Measurements from ENCODE around the gene TPPP3.
"Not testable (repeated sequence)": the region's sequence is repeated elsewhere in the genome, so short reads cannot be mapped to it uniquely, and the experiment has no call there.

TPPP3 gene

DNA sequence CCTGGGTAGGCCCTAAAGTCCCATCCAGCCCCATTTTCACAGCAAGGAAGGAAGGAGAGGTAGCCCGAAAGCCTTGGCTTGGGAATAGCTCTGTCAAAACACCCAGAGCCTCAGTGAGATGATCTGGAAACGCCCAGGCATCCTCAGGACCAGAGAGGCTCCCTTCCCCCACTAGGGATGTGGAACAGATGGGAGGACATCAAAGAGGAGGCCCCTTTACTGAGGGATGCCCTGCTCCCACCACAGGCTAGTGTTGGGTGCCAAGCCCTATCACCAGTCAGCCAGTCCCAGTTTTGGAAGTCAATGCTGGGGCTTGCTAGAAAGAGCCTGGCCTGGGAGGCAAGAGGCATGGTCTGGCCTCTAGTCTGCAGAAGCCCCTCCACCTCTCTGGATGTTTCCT lies 4.7 kb downstream of the TPPP3 start:
- DNase-seq, result no peak

DNA sequence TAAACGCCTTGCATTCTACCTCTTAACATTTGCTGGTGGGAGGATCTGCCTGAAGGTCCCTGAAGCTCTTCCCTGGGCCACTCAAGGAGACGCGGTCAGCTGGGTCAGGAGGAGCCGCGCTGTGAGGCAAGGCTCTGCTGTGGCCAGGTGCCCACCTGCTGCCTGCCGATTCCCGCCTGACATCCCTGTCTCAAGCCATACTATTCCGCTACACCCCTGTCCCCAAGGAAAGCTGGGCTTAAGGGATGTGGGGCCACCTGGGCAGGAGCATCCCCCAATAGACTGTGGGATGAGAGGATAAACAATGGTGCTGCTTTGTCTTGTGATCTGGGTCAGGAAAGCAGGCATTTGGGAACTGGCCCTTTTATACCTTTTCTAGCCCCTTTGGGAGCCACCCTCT lies 5.1 kb downstream of the TPPP3 start:
- DNase-seq, result no peak

DNA sequence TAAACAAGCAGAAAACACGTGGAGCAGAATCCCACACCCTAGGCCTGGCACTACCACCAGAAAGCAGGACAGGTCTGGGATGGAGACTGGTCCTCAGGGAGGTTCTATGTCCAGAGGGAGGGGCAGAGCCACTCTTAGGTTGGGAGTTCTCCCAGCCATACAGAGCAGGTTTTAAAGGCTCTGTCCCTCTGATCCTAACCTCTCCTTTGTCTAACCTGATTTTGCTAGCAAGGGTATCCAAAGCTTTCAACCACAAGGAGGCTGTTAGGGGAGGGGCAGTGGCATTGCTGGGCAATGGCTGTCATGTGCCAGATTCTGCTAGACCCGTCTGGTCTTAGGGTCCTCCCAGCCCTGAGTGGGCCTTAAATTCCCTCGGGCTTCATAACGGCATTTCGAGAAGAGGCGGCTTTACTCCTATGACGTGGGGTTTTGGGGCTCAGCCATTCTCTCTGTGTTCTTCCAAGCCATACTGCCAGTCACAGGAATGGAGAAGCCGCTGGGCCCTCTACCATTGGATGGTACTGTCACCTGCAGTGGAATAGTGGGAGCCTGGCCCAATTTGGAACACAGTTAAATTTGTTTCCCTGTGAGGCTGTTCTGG lies 5.7 kb downstream of the TPPP3 start:
- no peak for DNase-seq

DNA sequence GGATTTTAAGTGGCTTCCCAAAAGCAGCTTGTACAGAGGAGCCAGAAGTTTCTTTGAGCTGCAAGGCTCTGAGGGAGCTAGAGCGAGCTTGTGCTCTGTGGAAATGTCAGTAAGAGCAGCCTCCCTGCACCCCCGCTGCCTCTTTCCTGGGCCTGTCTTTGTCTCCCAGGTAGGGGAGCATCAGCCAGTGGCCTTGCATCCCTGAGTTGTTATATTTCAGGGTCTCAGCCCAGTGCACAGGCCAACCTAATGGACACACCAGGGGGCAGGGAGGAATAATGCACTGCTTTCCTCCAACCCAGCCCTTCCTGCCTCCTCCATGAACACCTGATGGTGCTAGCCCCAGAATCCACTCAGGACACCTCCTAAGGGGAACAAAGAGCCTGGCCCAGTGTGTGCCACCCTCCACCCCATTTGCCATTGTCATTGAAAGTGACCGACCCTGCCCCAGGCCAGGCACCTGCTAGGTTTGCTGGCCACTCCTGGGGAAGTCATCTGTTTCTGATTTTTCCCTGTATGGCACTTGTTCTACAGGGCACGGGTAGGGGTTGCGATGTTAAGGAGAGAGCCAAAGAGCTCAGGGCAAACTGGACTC lies 6.3 kb downstream of the TPPP3 start:
- DNase-seq, result no peak

DNA sequence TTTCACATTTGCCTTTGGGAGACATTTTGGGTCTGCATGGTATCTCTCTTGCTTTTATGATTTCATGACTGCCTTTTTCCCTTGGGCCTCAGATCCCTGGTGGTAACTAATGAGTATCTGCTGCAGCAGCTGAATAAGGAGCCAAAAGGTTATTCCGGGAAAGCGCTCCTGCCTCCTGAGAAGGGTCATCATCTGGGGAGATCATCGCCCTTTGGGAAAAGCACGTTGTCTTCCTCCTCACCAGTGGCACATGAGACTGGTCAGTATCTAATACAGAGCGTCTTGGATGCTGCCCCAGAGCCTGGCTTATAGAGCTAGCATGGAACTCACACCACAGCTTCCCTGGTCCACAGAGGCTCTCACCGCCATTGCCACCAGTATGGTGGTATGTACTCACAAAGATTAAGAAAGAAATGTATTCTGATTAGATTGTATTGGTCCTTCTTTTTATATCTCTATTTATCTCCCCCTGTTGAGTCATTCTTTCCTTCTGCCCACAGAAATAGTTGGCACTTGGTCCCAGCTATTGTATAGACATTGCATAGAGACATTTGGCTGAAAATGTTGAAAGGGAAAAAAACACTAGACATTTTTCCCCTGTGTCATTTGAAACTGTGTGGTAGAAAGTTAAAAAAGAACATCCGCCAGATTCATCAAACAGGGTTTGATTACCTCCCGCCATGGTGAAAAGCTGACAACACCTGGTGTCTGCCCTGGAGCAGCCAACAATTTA lies 8.4 kb downstream of the TPPP3 start:
- DNase-seq, result no peak

DNA sequence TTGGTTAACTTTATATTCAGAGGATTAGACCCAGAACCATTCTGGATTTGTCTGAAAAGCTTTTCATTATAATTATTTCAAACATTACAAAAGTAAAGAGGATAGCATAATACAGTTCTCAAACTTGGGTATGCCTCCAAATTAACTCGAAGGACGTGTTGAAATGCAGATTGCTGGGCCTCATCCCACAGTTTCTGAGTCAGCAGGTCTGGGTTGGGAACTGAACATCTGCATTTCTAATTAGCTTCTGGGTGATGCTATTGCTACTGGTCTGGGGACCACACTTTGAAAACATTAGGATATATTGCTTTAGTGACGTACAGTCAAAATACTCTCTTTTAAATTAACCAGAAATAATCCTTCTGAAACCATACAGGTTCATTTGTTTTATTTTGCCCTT lies 10.0 kb downstream of the TPPP3 start:
- no peak for DNase-seq

DNA sequence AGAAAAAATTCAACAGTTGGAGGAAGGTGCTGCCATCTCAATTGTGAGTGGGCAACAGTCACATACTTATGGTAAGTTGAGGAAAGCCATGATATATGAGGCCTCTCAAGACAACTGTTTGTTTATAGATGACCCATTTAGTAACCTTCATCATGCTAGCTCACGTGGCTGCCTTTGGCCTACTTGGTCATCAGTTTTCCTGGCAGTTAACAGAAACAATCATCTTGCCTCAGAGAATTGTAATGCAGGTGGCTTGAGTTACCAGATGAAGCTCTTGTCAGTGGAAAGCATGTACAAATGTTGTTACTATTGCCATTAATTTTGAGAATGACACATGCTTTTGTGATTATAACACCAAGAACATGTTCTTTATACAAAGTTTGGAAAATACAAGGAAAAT lies 14.7 kb downstream of the TPPP3 start:
- DNase-seq, result no peak

DNA sequence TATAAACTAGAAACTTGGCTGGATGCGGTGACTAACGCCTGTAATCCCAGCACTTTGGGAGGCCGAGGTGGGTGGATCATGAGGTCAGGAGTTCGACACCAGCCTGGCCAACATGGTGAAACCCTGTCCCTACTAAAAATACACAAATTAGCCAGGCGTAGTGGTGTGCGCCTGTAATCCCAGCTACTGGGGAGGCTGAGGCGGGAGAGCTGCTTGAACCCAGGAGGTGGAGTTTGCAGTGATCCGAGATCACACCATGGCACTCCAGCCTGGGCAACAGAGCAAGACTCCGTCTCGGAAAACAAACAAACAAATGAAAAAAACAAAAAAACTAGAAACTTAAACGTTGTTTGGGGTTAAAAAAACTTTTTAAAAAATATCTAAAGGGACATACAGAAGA lies 17.3 kb downstream of the TPPP3 start:
- DNase-seq, result not testable (repeated sequence)

DNA sequence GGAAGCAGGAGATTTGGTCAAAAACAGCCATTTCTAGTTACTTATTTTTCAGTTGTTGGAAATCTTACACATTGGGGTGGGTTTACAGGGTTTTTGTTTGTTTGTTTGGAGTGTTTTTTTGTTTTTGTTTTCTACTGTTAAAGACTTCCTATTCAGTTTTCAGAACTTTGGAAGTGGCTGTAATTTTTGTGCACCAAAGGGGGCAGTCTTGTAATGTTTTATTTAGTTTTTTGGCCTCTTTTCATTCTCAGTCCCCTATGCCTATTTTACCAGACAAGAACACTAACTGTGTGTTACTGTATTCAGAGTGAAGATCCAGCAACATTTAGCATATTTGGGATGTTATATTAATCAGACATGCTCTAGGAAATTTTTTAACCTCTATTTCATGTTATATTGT lies 20.6 kb downstream of the TPPP3 start:
- no peak for DNase-seq

DNA sequence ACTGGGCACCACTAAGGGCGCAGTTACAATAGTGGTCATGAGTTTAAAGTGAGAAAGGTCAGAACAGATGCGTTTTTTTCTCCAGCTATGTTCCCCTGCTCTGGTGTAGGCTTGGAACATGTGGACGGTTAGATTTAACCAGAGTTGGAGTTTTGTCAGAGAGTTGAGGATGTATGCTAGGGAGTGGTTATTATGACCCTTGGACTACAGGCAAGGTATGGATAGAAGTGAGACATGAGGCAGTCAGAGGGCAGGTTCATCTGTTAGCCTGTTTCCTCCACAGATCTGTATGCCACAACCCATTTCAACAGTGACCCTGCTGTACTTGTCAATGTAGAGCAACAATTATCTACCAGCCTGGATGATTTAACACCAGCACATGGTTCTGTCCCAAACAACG lies 22.6 kb downstream of the TPPP3 start:
- DNase-seq, result no peak

DNA sequence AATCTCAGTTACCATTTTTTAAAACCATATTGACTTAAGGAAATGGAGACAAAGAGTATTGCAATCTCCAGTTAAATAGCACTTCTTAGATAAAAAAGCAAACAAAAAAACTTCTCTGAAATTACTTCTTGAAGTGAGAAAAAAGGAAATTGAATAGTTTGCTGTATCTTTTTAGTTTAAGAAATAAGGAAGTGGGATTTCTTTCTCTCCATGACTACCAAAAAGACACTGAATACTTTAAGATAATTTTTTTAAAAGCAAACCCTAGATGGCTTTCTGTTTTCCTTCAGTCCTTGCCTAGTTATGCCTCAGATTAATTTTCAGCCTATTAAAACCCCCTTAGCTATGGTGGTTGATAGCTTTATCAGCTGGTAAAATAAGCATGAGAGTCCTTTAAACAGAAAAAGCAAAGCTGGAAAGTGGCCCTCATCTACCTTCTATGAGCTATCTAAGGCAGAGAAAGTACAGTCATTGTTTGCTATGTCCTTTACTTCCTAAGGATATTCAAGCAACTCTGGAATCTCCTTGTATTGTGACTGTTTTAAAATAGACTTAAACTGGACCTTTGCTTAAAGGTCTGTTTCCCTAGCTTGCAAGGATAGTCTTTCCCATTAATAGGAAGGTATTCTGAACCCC lies 28.6 kb downstream of the TPPP3 start:
- no peak for DNase-seq

DNA sequence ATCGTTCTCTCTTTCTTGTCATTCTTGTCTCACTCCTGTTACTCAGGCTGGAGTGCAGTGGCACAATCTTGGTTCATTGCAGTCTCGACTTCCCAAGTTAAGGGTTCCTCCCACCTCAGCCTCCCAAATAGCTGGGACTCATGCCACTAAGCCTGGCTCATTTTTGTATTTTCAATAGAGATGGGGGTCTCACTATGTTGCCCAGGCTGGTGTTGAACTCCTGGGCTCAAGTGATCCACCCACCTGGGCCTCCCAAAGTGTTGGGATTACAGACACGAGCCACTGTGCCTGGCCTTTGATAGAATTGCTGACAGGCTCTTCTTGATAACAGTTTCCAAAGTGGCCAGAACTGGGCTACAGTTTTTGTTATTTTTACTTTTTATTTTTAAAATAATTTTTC lies 32.3 kb downstream of the TPPP3 start:
- DNase-seq, result no peak

DNA sequence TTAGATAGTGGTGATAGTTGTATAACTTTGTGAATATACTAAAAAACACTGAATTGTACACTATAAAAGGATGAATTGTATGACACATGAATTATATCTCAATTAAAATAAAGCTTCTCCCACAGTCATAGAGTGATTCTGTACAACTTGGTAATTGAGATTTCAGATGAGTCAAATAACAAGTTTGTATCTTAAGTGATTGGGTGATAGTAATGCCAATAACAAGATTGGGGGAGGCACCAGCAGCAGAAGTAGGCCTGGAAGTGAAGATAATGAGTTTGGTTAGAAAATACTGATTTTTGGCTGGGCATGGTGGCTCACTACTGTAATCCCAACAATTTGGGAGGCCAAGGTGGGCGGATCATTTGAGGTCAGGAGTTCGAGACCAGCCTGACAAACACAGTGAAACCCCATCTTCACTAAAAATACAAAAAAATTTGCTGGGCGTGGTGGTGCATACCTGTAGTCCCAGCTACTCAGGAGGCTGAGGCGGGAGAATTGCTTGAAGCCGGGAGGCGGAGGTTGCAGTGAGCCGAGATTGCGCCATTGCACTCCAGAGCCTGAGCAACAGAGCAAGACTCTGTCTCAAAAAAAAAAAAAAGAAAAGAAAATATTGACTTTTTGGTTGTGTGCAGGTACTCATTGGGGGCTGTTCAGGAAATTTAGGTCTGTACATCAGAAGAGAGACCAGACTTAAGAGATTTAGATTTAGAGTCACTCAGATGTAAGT lies 33.6 kb downstream of the TPPP3 start:
- DNase-seq, result not testable (repeated sequence)

DNA sequence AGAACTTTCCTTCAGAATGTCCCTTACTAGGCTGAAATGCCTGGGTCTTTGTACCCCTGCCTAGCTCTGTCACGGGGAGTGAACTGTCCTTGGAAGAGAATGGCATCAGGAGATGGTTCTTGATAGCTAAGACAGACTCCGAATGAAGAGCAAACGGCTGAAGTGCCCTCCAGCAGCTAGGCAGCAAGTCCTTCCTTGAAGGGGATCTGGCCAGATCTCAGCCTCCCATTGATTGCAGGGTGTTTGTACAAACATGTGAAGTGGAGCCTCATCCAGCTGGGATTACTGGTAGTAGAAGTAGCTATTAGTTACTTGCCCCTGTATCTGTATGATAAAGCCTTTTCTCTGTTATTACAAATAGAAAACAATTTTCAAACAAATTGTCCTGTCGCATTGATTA lies 35.7 kb downstream of the TPPP3 start:
- DNase-seq, result no peak

DNA sequence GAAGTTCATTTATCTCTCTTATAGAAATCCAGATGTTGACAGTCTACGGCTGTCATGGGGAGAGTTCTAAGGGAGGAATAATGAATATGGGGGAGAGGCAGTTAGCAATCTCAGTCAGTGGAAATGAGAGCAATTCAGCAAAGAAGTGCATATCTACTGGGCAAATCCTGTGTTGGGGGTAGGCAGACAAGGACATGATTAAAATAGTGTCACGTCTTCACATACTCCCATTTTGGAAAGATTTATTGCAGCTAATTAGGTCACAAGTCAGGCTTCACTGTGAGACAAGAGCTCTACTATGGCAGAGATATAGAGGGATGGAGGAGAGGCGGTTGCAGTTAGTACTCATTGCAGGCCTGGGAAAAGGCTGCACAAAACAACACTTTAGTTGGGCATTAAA lies 36.9 kb downstream of the TPPP3 start:
- DNase-seq, result no peak

DNA sequence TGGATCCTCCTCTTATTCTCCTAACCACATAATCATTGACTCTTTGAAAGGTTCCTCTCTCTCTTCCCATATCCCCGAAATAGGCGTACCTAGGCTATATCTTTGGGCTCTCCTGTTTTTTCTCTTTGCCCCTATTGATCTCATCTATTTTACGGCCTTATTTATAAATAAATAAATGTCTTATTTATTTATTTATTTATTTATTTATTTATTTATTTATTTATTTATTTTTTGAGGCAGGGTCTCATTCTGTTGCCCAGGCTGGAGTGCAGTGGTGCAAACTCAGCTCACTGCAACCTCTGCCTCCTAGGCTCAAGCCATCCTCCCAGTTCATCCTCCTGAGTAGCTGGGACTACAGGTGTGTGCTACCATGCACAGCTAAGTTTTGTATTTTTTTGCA lies 40.8 kb downstream of the TPPP3 start:
- DNase-seq, result not testable (repeated sequence)

DNA sequence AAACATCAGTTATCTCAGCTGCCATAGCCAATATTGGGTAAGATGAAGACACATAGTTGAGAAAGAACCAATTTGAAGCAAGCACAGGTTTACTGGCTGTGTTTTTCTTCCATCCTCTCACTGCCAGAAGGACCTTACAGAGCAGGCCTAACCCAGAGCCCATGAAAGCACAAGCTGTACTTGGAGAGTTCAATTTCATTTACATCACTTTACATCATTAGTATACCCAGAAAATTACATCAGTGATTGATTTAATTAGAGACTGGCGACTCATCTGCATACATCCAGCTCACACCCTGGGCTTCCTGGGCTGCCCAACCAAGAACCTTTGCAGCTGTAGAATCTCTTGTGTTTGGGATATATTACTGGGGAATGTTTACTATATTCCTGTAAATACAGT lies 43.0 kb downstream of the TPPP3 start:
- no peak for DNase-seq

DNA sequence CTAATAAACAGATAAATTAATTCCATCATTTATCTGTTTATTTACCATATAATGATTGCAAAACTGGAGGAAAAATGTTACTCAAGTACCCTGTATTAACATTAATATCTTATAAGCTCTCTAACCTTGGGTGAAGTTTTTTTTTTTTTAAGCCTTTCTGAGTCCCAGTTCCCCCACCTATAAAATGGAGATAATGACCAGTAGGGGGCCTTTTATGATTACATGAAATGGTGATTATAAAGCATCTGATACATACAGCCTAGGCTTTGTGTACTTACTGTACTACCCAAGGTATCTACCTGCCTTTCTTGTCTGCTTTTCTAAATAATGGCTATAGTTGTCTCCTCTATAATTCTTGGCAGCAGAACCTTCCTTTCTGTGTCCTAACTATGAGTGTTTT lies 44.1 kb downstream of the TPPP3 start:
- no peak for DNase-seq

DNA sequence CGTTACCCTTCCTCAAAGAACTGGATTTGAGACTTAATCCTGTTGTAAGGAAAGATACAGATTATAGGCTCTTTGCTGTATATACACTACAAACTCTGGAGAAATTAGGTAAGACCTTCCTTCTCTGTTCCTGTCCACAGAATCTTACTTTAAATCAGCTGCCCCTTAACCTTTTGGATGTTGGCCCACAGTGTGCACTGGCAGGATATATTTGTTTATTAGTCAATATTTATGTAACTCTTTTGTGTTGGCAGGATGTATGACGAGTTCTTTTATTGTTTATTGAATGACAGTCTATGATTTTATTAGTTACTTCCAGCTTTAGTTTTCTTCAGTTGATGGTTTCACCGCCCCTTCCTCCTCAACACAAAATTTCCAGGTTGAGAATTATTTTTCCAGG lies 47.0 kb downstream of the TPPP3 start:
- no peak for DNase-seq

DNA sequence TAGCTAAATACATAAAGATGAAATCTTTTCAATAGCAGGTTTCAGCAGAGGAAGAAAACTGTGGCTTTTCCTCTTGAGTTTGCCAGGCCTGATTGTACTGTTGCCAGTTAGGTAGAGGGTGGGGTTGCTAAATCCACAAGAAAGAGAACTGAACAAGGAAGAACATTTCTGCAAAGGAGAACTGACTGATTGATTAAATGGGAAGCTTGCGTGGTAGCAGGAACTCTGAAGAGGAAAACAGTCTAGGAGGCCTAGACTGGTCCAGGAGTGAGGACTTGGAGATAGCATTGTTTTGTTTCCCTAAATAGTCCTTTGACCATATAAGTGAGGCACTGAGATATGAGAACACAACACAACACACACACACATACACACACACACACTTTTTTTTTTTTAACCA lies 47.9 kb downstream of the TPPP3 start:
- DNase-seq, result no peak

DNA sequence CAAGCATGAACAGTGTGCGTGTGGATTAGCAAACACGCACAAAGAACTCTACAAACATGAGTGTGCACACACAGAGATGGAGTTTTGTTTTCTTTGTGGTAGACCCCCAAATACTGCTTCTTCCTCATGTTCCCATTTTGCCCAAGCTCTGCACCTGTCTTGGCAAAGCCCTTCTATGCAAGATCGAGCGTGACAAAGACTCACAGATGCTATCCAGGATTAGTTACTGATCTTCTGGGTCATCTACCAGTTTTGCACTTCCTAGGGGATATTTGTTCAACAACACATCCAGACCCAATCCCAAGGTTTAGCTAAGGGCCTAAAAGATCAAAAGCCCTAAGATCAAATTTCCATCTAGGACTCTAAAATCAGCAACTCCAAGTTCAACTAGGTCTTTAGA lies 50.7 kb downstream of the TPPP3 start:
- no peak for DNase-seq

DNA sequence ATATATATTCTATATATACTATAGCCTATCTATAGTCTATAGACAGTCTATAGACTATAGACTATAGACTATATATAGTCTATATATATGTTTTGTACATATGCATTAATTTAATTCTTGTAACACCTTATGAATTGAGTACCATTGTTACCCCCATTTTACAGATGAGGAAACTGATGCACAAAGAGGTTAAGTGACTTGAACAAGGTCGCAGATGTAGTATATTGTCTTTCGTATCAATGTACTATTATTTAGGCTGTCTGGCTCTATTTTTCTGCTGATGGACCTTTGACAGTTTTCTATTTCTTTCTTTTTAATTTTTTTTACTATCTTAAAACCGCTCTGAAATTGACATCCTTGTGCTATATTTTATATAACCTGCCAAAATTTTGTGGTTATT lies 52.0 kb downstream of the TPPP3 start:
- no peak for DNase-seq

Data from left hindlimb (tissue), 1 donor.